ENCODE measurements around the gene RYK. TPM values are rescaled to one million over a fixed set of nuclear protein-coding genes. Genes with fewer than 3 reads are reported as not detected.
"Not testable (repeated sequence)": the region's sequence is repeated elsewhere in the genome, so short reads cannot be mapped to it uniquely, and the experiment has no call there.

Gene RYK
- total RNA-seq, 1 donor from 2014 or later, result 32.2 TPM

DNA sequence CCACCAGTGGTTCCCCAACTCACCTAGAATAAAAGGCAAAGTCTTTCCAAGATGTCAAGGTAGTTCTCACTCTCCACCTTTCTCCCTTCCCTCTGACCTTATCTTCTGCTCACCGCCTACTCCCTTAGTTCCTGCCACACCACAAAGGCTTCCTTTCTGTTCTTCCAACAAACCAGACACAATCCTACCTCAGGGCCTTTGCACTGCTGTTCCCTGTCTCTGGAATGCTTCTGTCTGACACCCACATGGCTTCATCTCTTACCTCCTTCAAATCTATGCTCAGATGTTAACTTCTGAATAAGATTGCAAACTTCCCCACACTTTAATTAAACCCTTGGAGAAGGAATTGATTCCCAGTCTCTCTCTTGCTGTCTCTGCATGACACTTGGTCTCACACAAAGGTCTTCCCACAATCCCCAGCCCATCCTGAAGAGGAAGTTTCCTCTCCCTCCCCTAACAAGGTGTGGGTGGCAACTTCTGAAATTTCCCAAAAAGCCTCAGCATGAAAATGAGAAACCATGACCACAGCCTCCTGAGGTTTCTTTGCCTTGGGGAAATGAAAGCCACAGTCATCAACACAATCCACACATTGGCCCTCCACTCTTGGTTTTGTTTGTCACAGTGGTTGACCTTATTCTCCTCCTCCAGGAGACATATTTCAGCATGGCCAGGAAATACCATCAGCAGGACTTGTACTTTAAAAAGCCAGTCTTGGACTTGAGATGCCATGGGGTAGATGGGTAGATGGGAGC, 3.0 kb upstream of the RYK start:
- no peak for ATAC-seq

DNA sequence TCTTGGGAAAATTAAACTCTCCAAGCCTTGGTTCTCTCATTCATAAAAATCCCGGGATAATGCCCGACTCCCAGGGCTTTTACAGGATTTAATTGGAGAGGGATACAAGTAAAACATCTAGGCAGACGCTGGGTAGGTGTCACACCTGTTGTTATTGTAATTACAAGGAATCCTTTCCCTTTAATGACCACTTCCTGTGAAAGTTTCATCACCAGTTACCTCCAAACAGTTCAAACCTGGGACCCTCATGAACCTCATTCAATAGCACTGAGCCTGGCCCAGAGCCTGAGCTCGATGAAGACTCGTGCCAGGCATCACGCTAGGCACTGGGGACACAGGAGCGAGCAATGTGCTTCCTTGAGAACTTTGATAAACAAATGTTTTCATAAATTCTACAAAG, 2.1 kb upstream of the RYK start:
- no peak for ATAC-seq

DNA sequence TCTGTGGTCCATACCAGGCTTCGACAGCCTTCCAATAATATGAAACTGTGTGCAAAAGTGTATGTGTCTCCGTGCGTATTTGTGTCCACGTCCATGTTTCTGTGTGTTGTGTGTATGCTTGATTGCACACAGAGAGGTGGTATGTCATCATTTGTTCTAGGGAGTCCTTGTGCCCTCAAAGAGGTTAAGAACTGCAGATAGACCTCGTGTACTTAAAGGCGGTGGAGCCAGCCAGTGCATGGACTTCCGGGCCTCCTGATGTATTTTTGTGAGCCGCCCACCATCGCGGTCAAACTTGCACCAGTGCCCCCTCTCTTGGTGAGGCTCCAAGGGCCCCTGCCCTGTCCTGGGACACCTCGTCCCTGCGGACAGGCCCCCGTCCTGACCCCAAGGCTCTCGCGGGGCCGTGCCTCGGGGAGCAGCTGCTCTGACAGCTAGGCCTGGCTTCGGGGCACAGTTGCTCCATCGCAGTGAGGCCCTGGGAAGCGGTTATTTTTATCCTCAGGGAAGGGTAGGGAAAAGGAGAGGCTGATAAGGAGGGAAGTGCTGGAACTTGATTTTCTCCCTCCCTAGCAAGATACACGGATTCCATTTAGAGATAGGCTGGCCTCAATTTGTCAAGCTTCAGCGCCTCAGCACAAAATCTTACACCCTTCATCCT, 1.2 kb upstream of the RYK start:
- ATAC-seq, result no peak

DNA sequence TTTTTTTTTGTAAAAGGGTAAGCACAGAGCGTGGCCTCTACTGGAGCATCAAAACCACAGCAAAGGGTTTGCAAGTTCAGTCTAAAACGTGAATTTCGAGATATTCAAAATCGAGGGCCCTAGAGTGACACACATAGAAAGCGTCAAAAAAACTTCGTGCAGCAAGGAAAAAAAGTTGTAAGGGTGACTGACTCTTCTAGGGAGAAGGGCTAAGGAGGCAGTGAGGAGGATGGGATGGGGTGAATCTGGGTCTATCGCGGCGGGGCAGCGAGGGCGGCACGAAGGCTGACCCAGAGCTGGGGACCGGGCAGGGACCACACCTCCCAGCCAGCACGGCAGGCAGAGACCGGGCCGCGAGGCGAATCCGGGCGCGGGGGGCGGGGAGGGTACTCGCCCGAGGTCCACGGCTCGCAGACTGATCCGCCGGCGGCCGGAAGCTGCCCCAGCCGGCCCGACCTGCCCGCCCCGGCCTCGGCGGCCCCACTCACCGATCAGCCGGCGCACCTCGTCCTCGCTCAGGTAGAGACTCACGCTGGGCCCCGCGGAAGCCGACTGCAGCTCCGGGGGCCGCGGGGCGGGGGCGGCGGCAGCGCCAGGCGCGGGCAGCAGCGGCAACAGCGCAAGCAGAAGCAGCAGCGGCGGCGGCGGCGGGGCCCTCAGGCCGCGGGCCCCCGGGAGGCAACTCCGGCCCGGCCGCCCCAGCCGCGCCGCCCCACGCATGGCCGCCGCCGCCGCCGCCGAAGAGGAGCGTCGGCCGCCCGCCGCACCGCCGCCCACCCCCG, 533 bp downstream of the RYK start:
- peak; percentile 52 for ATAC-seq

DNA sequence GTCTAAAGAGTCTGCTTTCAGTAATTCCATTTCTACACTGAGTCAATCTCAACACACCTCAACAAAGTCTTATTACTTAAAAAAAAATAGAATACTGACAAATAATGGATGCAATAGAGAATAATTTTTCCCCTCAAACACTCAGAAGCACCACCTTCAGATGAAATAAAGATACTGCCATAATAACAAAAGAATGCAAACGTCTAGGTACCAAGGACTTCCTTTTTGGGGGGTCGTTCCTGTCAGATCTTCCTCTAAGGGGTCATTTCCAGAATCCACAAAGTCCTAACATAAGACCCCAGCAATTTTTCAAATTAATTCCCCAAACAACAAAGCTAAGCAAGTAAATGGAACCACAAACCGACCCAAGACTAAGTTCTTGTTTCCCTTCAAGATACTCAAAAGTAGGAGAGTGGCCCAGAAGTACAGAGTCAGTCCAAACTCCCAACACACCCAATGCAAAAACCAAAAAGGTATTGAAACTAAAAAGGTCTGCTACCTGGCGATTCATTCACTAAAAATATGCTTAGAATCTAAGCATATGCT, 1.3 kb downstream of the RYK start:
- no peak for ATAC-seq

DNA sequence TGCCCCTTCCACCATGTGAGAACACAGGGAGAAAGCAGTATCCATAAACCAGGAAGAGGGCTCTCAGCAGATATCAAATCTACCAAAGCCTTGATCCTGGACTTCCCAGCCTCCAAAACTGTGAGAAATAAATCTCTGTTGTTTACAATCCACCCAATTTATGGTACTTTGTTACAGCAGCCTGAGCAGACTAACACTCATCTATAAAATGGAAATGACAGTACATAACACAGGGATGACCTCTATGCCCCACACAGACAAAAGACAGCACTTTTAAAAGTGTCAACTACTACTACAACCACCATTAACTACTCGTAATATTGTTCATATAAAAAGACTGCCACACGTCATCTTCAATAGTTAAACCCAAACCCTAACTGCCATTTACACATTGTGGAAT, 5.7 kb downstream of the RYK start:
- no peak for ATAC-seq

DNA sequence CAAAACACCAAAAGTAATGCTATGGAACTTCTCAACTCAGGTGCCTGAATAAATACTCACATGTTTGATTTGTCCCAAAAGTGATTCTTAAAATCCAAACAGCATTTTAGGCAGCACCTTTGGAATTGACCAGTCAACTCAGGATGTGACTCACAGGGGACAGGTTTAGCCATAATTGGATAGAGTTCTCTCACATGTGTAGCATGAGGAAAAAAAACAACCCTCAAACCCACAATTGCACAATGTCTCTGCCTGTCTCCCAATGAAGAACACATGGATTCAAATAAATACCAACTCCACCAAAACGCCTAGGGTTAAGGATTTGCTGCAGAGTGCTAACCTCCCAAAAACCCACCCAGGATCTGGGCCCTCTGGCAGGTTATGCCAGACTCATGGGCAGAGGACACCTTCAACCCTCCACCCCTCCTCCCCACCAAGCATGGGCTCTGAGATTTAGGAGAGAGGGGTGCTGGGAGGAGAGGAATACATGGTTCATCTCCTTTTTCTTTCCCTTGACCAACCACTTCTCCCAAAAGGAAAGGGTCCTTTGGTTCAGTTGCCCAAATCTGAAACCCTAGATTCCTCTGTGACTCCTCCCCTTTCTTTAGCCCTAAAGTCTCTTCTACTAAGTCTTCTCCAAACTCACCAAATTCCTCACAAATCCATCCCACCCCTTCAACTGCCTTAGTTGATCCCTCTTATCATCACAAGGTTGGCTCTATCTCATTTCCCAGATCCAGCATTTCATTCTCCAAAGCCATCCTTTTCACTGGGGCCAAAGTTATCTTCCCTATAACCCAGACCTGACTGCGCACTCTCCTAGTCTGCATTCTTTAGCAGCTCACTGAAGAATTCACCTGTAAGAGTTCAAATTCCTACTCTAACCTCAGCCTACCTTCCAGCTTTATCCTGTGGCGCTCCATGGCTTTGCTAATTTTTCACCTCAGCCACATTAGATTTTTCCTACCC, 7.7 kb downstream of the RYK start:
- peak; percentile 91 for ATAC-seq

DNA sequence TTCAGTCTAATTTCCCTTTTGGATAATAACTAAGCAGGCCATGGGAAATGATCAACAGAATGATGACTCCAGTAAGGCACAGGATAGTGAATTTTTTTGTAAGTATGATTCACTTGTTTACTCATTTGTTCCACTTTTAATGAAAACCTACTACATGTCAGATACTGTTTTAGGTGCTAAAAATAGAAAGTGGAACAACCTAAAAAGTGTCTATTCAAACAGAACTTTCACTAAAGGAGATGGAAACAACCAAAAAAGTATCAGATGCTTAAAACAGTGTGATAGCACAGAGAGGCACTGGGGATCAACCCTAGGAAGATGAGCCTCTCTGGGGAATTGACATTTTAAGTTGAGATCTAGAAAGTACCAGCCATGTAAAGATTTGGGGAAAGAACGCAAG, 11.1 kb downstream of the RYK start:
- ATAC-seq, result no peak

DNA sequence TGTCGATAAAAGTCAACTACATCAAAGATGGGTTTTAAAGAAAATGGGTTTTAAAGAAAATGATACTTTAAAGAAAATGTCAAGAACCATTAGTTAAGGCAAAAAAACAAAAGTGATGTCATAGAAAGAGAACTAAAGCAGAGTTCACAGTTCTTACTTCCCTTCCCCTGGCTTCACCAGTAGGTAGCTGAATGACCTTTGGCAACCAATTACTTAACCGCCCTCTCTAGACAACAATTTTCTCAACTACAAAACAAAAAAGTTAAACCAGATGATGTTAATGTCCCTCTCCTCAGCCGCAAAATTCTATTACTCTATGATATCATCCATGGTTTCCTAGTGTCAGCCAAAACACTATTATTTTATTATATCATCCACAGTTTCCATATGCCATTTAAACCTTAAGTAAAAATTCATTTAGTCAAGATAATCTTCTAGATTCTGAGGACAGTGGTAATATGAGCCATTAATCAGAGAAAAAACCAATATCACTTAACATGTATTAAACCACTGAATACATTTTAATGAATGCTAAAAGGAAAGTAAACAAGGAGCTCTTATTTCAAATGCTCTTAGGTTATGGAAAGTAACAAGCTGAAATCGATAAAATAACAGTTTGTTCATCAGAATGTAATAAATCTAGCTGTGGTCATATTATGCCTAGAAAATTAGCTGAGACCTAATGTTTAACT, 13.1 kb downstream of the RYK start:
- no peak for ATAC-seq

DNA sequence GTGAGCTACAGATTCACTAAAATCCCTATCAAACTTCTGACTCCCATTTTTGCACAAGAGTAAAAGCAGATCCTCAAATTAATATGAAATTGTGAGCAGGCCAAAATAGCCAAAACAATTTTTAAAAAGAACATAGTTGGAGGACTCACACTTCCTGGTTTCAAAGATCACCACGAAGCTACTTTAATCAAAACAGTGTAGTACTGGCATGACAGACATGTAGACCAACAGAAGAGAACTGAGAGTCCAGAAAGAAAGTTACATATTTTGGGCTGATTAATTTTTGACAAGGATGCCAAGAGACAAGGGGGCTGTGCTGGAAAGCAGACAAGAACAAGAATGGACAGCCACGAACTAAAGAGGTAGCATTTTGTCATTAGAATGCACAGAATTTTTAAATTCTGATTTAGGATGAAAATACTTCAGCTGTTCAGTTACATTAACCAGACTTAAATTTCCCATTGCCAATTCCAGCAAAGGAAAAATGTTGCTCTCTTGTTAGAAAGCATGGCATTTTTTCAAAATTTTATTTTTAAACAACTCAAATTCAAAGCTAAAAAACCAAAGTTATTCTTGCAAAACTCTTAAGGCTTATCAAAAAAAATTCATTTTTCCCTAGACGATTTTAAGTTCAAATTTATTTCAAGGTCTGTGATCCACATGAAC, 14.0 kb downstream of the RYK start:
- no peak for ATAC-seq

DNA sequence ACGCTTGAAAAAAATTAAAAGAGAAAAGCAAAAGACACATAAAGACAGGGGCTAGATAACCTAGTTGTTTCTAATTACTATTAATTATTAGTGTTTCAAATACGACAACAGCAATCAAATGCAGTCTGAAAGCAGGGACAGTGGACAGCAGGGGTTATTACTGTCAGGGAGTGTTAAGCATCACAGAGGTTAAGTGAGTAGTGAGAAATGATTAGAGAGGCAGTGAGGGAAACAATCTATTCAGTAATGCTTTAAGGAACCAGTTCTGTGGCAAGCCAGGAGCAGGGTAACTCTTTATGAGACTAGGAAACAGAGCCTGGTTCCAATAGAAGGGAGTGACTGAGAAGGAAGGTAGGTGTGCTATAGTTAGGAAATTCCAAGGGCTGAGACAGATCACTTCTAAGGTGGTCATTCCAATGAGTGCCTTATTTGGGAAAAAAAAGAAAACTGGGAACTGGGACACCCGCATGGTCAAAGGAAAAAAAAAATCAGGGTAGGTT, 15.0 kb downstream of the RYK start:
- peak; percentile 45 for ATAC-seq

DNA sequence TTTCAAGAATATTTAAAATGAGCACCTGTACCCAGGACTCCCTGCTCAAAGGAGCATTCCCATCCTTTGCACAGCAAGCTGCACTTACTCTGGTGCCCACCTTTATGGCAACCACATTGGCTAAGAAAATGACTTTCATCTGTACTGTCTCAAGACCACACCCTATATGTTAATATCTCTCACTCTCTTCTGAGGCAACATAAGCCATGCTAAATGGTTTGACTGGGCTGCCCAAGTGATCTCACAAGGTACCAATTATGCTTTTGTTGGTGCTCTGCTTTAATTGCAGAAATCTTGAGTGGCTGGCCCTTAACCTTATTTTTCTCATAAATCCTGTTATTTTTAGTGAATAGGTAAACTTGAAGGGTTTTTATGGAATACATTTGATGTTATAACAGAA, 17.7 kb downstream of the RYK start:
- ATAC-seq, result no peak

DNA sequence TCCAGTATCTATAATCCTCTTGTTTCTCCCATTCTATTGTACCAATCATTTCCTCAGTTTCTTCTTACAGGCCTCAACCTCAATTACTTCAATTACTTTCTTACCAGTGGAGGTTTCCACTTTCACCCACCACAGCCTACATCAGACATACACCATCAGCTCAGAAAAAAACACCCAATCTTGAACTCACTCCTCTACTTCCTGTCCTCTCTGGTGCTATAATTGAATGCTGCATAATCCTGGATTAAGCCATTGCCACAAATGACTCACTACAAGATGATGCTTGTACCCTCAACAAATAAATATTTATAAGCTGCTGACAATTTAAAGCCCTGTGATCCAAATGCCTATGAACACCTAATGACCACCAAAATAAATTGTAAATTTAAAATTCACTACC, 18.5 kb downstream of the RYK start:
- ATAC-seq, result peak; percentile 50

DNA sequence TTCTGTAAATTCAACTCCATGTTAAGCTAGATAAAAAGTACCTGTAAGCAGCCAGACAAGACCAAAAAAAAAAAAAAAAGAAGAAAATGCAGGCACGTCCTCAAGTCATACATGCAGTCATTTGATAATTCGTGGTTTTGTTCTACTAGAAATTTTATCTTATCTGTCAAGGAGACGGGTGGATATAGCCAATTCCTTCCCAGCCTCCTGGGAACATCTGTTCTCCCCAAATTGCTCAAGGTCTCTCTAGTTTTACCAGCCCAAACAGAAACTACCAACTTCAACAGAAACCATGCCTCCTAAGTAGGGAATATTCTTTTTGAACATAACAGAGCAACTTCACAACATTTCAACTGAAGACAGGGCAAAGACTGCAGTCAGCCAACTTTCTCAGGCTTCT, 19.5 kb downstream of the RYK start:
- no peak for ATAC-seq

DNA sequence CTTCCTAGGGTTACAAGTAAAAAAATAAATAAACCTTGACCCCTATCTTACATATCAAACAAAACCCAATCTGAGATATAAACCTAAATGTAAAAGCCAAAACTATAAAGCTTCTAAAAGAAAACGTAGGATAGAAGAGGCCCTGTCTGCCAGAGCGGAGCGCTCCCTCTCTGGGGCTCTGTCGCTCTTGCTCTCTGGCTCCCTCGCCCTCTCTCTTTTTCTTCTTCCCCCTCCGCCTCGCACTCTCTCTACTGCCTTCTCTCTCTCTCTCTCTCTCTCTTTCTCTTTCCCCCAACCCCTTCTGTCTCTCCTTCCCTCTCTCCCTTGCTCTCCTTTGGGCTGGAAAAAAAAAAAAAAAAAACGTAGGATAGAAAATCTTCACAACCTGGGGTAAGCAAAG, 21.6 kb downstream of the RYK start:
- ATAC-seq, result no peak

DNA sequence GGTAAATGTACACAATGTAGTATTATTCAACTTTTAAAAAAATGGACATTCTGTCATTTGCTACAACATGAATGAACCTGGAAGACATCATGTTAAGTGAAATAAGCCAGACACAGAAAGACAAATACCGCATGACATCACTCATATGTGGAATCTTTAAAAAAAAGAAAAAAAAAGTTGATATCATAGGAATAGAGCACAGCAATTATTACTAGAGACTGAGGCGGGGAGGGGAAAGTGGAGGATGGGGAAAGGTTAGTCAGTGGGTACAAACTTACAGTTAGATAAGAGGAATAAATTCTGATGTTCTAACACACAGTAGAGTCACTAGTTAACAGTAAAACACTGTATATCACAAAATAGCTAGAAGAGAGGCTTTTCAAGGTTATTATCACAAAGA, 22.2 kb downstream of the RYK start:
- no peak for ATAC-seq

DNA sequence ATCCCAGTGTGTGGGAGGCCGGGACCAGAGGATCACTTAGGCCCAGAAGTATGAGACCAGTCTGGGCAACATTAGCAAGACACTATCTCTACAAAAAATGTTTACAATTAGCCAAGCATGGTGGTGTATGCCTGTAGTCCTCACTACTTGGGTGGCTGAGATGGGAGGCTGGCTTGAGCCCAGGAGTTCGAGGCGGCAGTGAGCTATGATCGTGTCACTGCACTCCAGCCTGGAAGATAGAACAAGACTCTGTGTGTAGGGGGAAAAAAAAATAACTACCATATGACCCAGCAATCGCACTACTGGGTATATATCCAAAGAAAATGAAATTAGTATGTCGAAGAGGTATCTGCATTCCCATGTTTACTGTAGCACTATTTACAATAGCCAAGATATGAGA, 22.6 kb downstream of the RYK start:
- no peak for ATAC-seq

DNA sequence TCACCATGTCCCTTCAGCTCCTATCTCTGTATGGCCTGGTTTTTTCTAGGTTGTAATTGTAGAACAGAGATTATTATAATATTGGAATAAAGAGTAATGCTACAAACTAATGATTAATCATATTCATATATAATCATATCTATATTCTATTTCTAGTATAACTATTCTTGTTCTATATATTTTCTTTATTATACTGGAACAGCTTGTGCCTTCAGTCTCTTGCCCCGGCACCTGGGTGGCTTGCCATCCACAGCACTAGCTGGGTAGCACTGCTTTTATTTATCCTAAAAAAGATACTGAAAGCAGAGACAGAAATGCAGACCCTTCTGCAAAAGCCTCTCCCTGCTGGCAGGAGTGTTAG, 25.9 kb downstream of the RYK start:
- ATAC-seq, result not testable (repeated sequence)

DNA sequence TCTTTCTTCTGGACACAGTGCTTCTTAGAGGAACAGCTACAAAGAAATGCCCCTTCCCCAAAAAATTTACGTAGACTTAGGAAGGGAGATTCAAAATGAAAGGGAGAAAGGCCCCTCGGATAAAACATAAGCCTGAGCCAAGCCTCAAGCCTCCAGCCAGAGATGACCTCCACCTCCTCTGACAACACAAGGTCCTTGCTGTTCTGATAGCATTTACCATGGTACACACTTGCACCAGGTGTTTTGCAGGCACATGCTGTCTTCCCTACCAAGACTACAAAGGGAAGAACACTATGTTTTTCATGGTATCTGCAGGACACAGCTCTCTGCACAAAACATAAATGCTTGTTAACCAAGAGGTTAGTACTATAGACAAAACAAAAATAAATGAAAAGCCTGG, 27.8 kb downstream of the RYK start:
- ATAC-seq, result no peak

DNA sequence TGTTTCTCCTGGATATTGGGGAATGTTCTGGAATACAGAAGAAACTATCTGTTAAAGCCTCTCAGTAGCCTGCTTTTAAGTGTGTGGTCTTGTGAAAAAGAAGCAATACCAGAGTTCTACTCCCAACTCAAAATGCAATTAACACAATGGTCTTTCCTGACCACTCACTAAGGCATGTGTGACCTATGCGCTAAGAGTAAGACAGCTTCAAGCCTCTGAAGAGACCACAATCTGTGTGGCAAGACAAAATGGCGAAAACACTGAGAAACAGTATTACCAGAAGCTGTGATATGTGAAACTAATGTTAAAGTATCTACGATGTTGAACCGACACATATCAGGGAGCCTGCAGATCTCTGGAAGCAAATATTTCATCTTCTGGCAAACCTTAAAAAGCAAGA, 33.8 kb downstream of the RYK start:
- no peak for ATAC-seq

DNA sequence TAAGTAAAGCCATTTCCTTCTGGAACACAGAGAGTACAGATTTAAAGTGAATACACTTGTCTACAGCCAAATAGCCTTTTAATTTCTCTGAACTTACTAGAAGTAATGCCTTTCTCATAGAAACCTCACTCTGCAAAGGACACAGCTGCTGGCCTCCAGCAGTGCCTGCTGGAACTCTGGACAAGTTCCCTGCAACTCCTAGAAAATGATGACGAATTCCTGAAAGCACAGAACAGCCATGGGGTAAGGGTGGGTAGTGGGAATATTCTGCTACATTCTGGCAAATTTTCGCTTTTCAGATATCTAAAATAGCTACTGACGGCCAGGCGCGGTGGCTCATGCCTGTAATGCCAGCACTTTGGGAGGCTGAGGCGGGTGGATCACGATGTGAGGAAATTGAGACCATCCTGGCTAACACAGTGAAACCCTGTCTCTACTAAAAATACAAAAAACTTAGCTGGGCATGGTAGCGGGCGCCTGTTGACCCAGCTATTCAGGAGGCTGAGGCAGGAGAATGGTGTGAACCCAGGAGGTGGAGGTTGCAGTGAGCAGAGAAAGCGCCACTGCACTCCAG, 34.4 kb downstream of the RYK start:
- ATAC-seq, result no peak
